HG03460 (cell line): ENCODE results near the gene KPNA4.

Experiments
- ATAC-seq: cut with Tn5 transposase; IDR thresholded peaks from one replicate; pipeline ENCODE4 v1.9.1; 2021; ENCODE audit not compliant: unreplicated experiment

KPNA4 gene

GRCh38 chr3:160498202-160498601 lies 67.2 kb downstream of the KPNA4 start:
- ATAC-seq, result no peak

- ATAC-seq, result no peak
Measured at GRCh38 chr3:160490166-160490565, 75.2 kb downstream of the KPNA4 start.

GRCh38 chr3:160486459-160486869 lies 78.9 kb downstream of the KPNA4 start:
- no peak for ATAC-seq

GRCh38 chr3:160482796-160483195 lies 82.6 kb downstream of the KPNA4 start:
- no peak for ATAC-seq

- ATAC-seq, result no peak
Measured at GRCh38 chr3:160481856-160482255, 83.5 kb downstream of the KPNA4 start.

GRCh38 chr3:160480931-160481330 lies 84.4 kb downstream of the KPNA4 start:
- no peak for ATAC-seq

- no peak for ATAC-seq
Measured at GRCh38 chr3:160479376-160479775, 86.0 kb downstream of the KPNA4 start.

- ATAC-seq, result no peak
Measured at GRCh38 chr3:160478338-160478737, 87.0 kb downstream of the KPNA4 start.

- ATAC-seq, result no peak
Measured at GRCh38 chr3:160477750-160478149, 87.6 kb downstream of the KPNA4 start.

GRCh38 chr3:160475884-160476283 lies 89.5 kb downstream of the KPNA4 start:
- no peak for ATAC-seq

GRCh38 chr3:160475153-160475552 lies 90.2 kb downstream of the KPNA4 start:
- ATAC-seq, result no peak

- ATAC-seq, result no peak
Measured at GRCh38 chr3:160474416-160474838, 90.9 kb downstream of the KPNA4 start.

GRCh38 chr3:160473978-160474377 lies 91.4 kb downstream of the KPNA4 start:
- ATAC-seq, result no peak

- ATAC-seq, result no peak
Measured at GRCh38 chr3:160473221-160473620, 92.2 kb downstream of the KPNA4 start.

- ATAC-seq, result peak; percentile 79
Measured at GRCh38 chr3:160472344-160472743, 93.0 kb downstream of the KPNA4 start.

GRCh38 chr3:160471892-160472291 lies 93.5 kb downstream of the KPNA4 start:
- ATAC-seq, result no peak

- ATAC-seq, result no peak
Measured at GRCh38 chr3:160470181-160470580, 95.2 kb downstream of the KPNA4 start.

GRCh38 chr3:160464971-160465370 lies 100.4 kb downstream of the KPNA4 start:
- ATAC-seq, result no peak

- no peak for ATAC-seq
Measured at GRCh38 chr3:160464321-160464720, 101.0 kb downstream of the KPNA4 start.

GRCh38 chr3:160460033-160460432 lies 105.3 kb downstream of the KPNA4 start:
- ATAC-seq, result no peak

- ATAC-seq, result no peak
Measured at GRCh38 chr3:160459450-160459970, 105.9 kb downstream of the KPNA4 start.

- ATAC-seq, result no peak
Measured at GRCh38 chr3:160458151-160458550, 107.2 kb downstream of the KPNA4 start.

GRCh38 chr3:160455846-160456245 lies 109.5 kb downstream of the KPNA4 start:
- no peak for ATAC-seq

- no peak for ATAC-seq
Measured at GRCh38 chr3:160454995-160455394, 110.4 kb downstream of the KPNA4 start.
